Cardiac fibroblast (primary cell): ENCODE results near the gene CTDSPL.
A peak's percentile ranks its signal among the peaks of the same experiment; 100 is the strongest.

Source experiments
- DNase-seq, 2 donors: peaks; one replicate each; pipeline versions ENCODE4 v3.0.0 to v3.0.0-alpha.2; 2010; ENCODE audit warnings: low read depth in 2 of 2
- H3K4me3 ChIP-seq, 2 donors: replicated peaks in 1 of 2; 1 replicate in 1 of 2; 2 replicates in 1 of 2; pipeline ENCODE4 v1.5.1; 2011; ENCODE audit warnings: low read depth in 2 of 2, low read length in 2 of 2, mild to moderate bottlenecking in 2 of 2, moderate library complexity in 1 of 2
- CTCF ChIP-seq: IDR thresholded peaks from one replicate; pipeline ENCODE4 v1.5.1; 2011; ENCODE audit warnings: low read depth, mild to moderate bottlenecking, low read length, inconsistent platforms

The CTDSPL gene

GRCh38 chr3:37826933-37827332 is 34.7 kb upstream of the CTDSPL start:
- no peak for DNase-seq
- TF ChIP-seq CTCF = no peak
- H3K4me3 ChIP-seq = no peak overlapping the region

DNA sequence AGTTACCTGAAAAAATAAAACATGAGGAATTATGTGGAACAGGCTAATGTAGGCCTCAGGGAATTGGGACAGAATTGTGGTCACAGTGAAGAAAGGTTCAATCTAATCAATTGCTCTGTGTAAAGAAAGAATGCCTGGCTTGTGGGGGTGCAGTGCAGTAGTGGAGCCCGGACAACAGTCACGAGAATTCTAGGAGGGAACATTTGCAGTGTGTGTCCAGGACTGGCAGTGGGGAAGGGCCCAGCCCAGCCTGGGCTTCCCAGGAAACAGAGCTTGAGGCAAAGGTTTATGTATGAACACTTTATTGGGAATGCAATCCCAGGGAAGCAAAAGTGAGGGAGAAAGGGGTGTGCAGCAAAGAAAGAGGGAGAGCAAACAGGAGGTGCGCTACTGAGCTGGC is 29.2 kb upstream of the CTDSPL start:
- DNase-seq = no peak
- TF ChIP-seq CTCF = no peak
- no peak overlapping the region for H3K4me3 ChIP-seq

DNA sequence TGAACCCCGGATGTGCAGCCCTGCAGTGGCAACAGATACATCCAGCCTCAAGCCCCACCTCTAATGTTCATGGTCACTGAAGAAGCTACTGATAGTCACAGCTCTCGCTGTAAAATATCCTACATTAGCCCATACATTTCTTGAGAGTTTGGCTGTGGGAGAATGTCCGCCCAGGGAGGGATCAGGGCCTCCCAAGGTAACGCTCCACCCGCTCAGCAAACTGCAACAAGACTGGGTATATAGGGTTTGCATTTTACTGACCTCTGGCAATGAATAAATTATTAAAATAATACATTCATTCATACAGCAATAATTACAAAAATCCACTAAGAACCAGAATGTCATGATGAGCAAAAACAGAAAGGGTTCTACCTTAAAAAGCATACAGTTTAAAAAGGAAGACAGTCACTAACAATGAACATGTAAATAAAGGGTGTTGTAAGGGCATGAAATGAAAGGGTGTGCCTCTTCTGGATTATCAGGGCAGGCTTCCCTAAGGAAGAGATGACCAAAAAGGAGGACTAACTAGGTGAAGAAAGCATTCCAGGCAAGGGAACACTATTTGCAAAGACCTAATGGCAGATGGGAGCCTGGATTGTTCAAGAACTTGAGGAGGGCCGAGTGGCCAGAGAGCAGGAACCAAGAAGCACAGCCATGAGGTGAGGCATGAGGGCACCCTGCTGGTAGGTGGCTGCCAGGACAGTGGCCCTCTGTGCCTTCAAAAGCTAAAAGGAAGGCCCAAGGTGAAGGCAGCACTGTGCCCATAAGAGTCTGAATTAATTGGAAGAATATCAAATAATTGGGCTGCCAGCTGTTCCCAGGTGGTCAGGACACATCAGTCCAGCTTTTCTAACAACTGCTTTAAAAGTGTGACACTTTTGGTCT is 28.1 kb upstream of the CTDSPL start:
- H3K4me3 ChIP-seq = no peak overlapping the region
- DNase-seq = no peak
- peak; percentile 6 for TF ChIP-seq CTCF

DNA sequence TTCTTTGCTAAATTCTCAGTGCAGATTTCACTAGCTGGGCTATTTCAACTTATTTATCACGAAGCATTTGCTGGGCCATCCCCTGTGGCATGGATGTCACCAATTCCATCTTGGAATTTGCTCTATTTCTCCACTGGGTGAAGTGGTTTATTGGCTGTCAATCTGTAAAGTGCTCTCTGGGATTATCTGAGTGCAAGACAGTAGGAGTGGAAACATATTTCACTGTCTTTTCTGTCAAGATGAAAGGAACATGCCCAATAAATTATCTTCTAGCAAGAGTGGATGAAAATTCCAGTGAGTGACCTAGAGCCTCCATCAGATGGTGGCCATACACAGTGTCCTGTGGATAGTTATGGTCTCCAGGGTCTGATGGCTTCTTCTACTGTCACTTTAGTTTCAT is 25.1 kb upstream of the CTDSPL start:
- H3K4me3 ChIP-seq = no peak overlapping the region
- TF ChIP-seq CTCF = no peak
- DNase-seq = no peak

GRCh38 chr3:37847689-37848088 is 14.0 kb upstream of the CTDSPL start:
- no peak overlapping the region for H3K4me3 ChIP-seq
- TF ChIP-seq CTCF = no peak
- no peak for DNase-seq

DNA sequence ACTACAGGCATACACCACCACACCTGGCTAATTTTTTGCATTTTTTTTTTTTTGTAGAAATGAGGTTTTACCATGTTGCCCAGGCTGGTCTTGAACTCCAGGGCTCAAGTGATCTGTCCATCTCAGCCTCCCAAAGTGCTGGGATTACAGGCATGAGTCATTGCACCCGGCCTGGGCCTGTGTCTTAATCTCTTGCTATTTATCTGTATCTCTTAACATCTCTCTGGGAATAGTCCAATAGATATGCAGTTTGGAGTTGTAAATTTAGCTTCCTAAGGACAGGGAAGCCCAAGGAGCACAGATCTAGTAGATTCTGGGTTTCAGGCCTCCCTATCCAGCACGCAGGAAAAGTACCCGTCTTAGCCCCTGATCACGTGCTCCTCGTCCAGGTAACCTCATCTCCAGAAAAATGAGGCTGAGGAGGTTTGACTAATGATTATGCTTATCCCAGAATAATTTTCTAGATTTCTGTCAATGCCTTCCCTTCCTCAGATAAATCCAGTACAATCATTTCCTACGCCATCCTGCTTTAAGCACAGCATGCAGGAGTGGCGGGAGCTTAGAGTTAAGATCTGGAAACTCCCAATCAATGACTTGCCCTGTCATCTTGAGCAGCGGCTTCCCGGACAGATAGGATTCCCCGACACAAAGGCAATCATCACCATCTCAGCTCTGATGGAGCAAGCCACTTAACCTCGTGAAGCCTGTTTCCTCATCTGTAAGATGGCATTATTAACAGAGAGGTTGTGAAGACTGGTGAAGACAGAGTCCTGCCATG is 12.3 kb upstream of the CTDSPL start:
- no peak for DNase-seq
- no peak for TF ChIP-seq CTCF
- no peak overlapping the region for H3K4me3 ChIP-seq
